Hepatocyte (in vitro differentiated cells): Measurements from ENCODE around the gene ATXN10.

ENCODE experiments used
- CTCF ChIP-seq: fragments of 200-600 bp; sonication (generic); IDR thresholded peaks from 2 replicates; pipeline ENCODE4 v1.5.1; 2016; ENCODE audit warnings: antibody characterized with exemption, mild to moderate bottlenecking; ENCODE audit not compliant: poor library complexity
- EZH2phosphoT487 ChIP-seq: fragments of 200-600 bp; sonication (generic); IDR thresholded peaks from one replicate; pipeline ENCODE4 v1.6.1; 2018; ENCODE audit warnings: antibody characterized with exemption, mild to moderate bottlenecking, low read depth, moderate library complexity; ENCODE audit not compliant: unreplicated experiment, severe bottlenecking

- TF ChIP-seq CTCF (no peak), EZH2phosphoT487 (no peak)
Observed at GRCh38 chr22:45628515-45628914, 43.1 kb upstream of the ATXN10 start.
